Activated T-helper 2 cell treated with anti-CD3 and anti-CD28 coated beads, Interferon-gamma antibody, Interleukin-2, Interleukin-4, amounts not matched to agents 10 μg/mL and 5 μg/mL and 100 μg/mL, durations not matched to agents 14 hours and 24 hours and 36 hours (primary cell): ENCODE measurements around the gene C2orf69. TPM values are rescaled to one million over a fixed set of nuclear protein-coding genes. Genes with fewer than 3 reads are reported as not detected.

ENCODE experiments used
- DNase-seq: peaks from one replicate; pipeline ENCODE4 v3.0.0; 2021; ENCODE audit warnings: low spot score
- H3K27ac Mint-ChIP-seq: one replicate; pipeline ENCODE4 v1.8.0; 2021; ENCODE audit warnings: mixed read lengths
- H3K27me3 Mint-ChIP-seq: one replicate; pipeline ENCODE4 v1.8.0; 2021; ENCODE audit warnings: low read depth, mixed read lengths
- H3K36me3 Mint-ChIP-seq: one replicate; pipeline ENCODE4 v1.8.0; 2021; ENCODE audit warnings: low read depth, mixed read lengths
- H3K4me1 Mint-ChIP-seq: one replicate; pipeline ENCODE4 v1.8.0; 2021; ENCODE audit warnings: low read depth, mixed read lengths
- H3K4me3 Mint-ChIP-seq: one replicate; pipeline ENCODE4 v1.8.0; 2021; ENCODE audit warnings: low read depth, mild to moderate bottlenecking, moderate library complexity, mixed read lengths
- H3K9me3 Mint-ChIP-seq: one replicate; pipeline ENCODE4 v1.8.0; 2021; ENCODE audit warnings: mixed read lengths
- intact Hi-C: fragments of 100-400 bp; cut with micrococcal nuclease; formaldehyde crosslinking; loops from one replicate; pipeline ENCODE4 v1.15.1; 2023
- total RNA-seq: library from RNA; stranded (reverse); gene quantifications from 2 replicates; pipeline ENCODE4 v1.2.3, GENCODE V29; 2022

The C2orf69 gene
- total RNA-seq, 1 donor from 2014 or later = 17.6 TPM

GRCh38 chr2:199955339-199956061 is 44.4 kb downstream of the C2orf69 start, which contains the start of the genes MAIP1 and TYW5:
TSS of gene MAIP1 (plus strand) at chr2:199955582. CDS start at chr2:199955799, 217 bp downstream.
TSS of gene TYW5 (minus strand) at chr2:199955491. CDS start at chr2:199955470, 21 bp downstream.
- Mint-ChIP-seq H3K27ac (peak within 1 kb of the TSS; percentile 79), H3K9me3 (no peaks in the 10 kb centered on the region), H3K36me3 (peaks cover 48% of the 10 kb centered on the region), H3K4me3 (peak within 1 kb of the TSS; percentile 93), H3K4me1 (peaks cover 44% of the 10 kb centered on the region), H3K27me3 (no peaks in the 10 kb centered on the region)
- peak; percentile 73 for DNase-seq
- intact Hi-C loops = loop anchor here (1.0 to 5.0 kb wide), 2 partner anchors 44 to 857 kb away; partner anchors contain the start of genes BZW1 and C2orf69

GRCh38 chr2:199956062-199956380 is 44.9 kb downstream of the C2orf69 start:
- peaks cover 49% of the 10 kb centered on the region for H3K36me3 Mint-ChIP-seq
- no peaks in the 10 kb centered on the region for H3K9me3 Mint-ChIP-seq
- peaks cover 40% of the 10 kb centered on the region for H3K4me1 Mint-ChIP-seq
- H3K4me3 Mint-ChIP-seq = peak overlapping the region; percentile 93
- DNase-seq = no peak
- H3K27me3 Mint-ChIP-seq = no peaks in the 10 kb centered on the region
- H3K27ac Mint-ChIP-seq = peak overlapping the region; percentile 79
- intact Hi-C loops = loop anchor here (5.0 kb wide), 1 partner anchor 856 kb away; the partner anchor contains the start of gene BZW1

GRCh38 chr2:199958014-199958413 is 46.9 kb downstream of the C2orf69 start:
- H3K27me3 Mint-ChIP-seq = no peaks in the 10 kb centered on the region
- H3K4me3 Mint-ChIP-seq = peak overlapping the region; percentile 42
- intact Hi-C loops = loop anchor here (5.0 kb wide), 1 partner anchor 854 kb away; the partner anchor contains the start of gene BZW1
- no peaks in the 10 kb centered on the region for H3K9me3 Mint-ChIP-seq
- H3K4me1 Mint-ChIP-seq = peaks cover 38% of the 10 kb centered on the region
- no peak for DNase-seq
- H3K27ac Mint-ChIP-seq = no peak overlapping the region
- peaks cover 55% of the 10 kb centered on the region for H3K36me3 Mint-ChIP-seq

GRCh38 chr2:199962203-199962602 is 51.1 kb downstream of the C2orf69 start:
- Mint-ChIP-seq H3K4me3 (no peak overlapping the region), H3K9me3 (no peaks in the 10 kb centered on the region), H3K4me1 (peaks cover 26% of the 10 kb centered on the region), H3K36me3 (peaks cover 75% of the 10 kb centered on the region), H3K27me3 (no peaks in the 10 kb centered on the region), H3K27ac (peak overlapping the region; percentile 31)
- intact Hi-C loops = no loop called here
- DNase-seq = no peak

GRCh38 chr2:199966405-199966804 is 55.3 kb downstream of the C2orf69 start:
- Mint-ChIP-seq H3K4me3 (no peak overlapping the region), H3K27me3 (no peaks in the 10 kb centered on the region), H3K27ac (no peak overlapping the region), H3K4me1 (peaks cover 11% of the 10 kb centered on the region), H3K36me3 (peaks cover 59% of the 10 kb centered on the region), H3K9me3 (no peaks in the 10 kb centered on the region)
- DNase-seq = no peak
- intact Hi-C loops = no loop called here

GRCh38 chr2:199966976-199967375 is 55.9 kb downstream of the C2orf69 start:
- intact Hi-C loops = no loop called here
- peaks cover 6% of the 10 kb centered on the region for H3K4me1 Mint-ChIP-seq
- no peak overlapping the region for H3K4me3 Mint-ChIP-seq
- H3K27ac Mint-ChIP-seq = no peak overlapping the region
- H3K27me3 Mint-ChIP-seq = no peaks in the 10 kb centered on the region
- DNase-seq = no peak
- peaks cover 54% of the 10 kb centered on the region for H3K36me3 Mint-ChIP-seq
- H3K9me3 Mint-ChIP-seq = no peaks in the 10 kb centered on the region

- no peaks in the 10 kb centered on the region for H3K4me1 Mint-ChIP-seq
- no peak for DNase-seq
- intact Hi-C loops = no loop called here
- H3K36me3 Mint-ChIP-seq = peaks cover 47% of the 10 kb centered on the region
- no peaks in the 10 kb centered on the region for H3K27me3 Mint-ChIP-seq
- no peak overlapping the region for H3K27ac Mint-ChIP-seq
- H3K4me3 Mint-ChIP-seq = no peak overlapping the region
- H3K9me3 Mint-ChIP-seq = no peaks in the 10 kb centered on the region
These were observed 57.0 kb downstream of the C2orf69 start for GRCh38 chr2:199968126-199968525.

GRCh38 chr2:199972088-199972626 is 61.1 kb downstream of the C2orf69 start:
- Mint-ChIP-seq H3K27me3 (no peaks in the 10 kb centered on the region), H3K4me3 (no peak overlapping the region), H3K36me3 (peaks cover 27% of the 10 kb centered on the region), H3K27ac (no peak overlapping the region), H3K9me3 (no peaks in the 10 kb centered on the region), H3K4me1 (no peaks in the 10 kb centered on the region)
- intact Hi-C loops = no loop called here
- DNase-seq = no peak

- peaks cover 12% of the 10 kb centered on the region for H3K36me3 Mint-ChIP-seq
- H3K27me3 Mint-ChIP-seq = no peaks in the 10 kb centered on the region
- intact Hi-C loops = no loop called here
- DNase-seq = no peak
- H3K4me1 Mint-ChIP-seq = peaks cover 12% of the 10 kb centered on the region
- no peaks in the 10 kb centered on the region for H3K9me3 Mint-ChIP-seq
- H3K4me3 Mint-ChIP-seq = no peak overlapping the region
- no peak overlapping the region for H3K27ac Mint-ChIP-seq
These were observed 62.6 kb downstream of the C2orf69 start for GRCh38 chr2:199973703-199974102.

- peaks cover 20% of the 10 kb centered on the region for H3K4me1 Mint-ChIP-seq
These were observed 64.3 kb downstream of the C2orf69 start for GRCh38 chr2:199975273-199975895.

More at GRCh38 chr2:199975273-199975895, 64.3 kb downstream of the C2orf69 start:
- Mint-ChIP-seq H3K9me3 (no peaks in the 10 kb centered on the region), H3K27ac (no peak overlapping the region), H3K27me3 (no peaks in the 10 kb centered on the region), H3K4me3 (no peak overlapping the region), H3K36me3 (peaks cover 9% of the 10 kb centered on the region)
- no peak for DNase-seq
- intact Hi-C loops = loop anchor here (5.0 kb wide), 3 partner anchors 63 to 887 kb away; partner anchors contain the start of genes C2orf69 and CLK1

Other genes with a start within 250 kb of the C2orf69 start
- gene FTCDNL1, start 60.1 kb upstream of the C2orf69 start, total RNA-seq = 1.7 and 2.6 TPM in 2 replicates
- gene TYW5, start 44.2 kb downstream of the C2orf69 start, total RNA-seq = 11.0 and 12.3 TPM in 2 replicates
- gene MAIP1, start 44.3 kb downstream of the C2orf69 start, total RNA-seq = 26.0 and 29.9 TPM in 2 replicates